IMR-90 (cell line): Measurements from ENCODE around the gene FAH. TPM values are rescaled to one million over a fixed set of nuclear protein-coding genes. Genes with fewer than 3 reads are reported as not detected.
"Not testable (repeated sequence)": the region's sequence is repeated elsewhere in the genome, so short reads cannot be mapped to it uniquely, and the experiment has no call there.

Experiments
- ATAC-seq: fragments of 200-7000 bp; cut with Tn5 transposase; 2 replicates; pipeline ENCODE4 v1.9.1; 2020; ENCODE audit warnings: low read depth, mild to moderate bottlenecking, moderate library complexity
- BruUV-seq: library from RNA; stranded (reverse); fragments of 400-500 nt; replicated peaks from 2 replicates; lab custom pipeline; 2021; lab: Mats Ljungman, UMichigan
- CTCF ChIA-PET: fragments of 300-600 bp; formaldehyde crosslinking; extraction: SDS; loops from one replicate; lab custom pipeline; 2021; ENCODE audit warnings: antibody characterized with exemption; lab: Yijun Ruan, JAX
- POLR2A ChIA-PET: fragments of 300-600 bp; sonication (Branson Sonifier 250); formaldehyde crosslinking; loops from one replicate; lab custom pipeline; 2022; ENCODE audit warnings: antibody characterized with exemption; ENCODE audit not compliant: unreplicated experiment; lab: Charles Lee
- DNase-seq: peaks from one replicate; pipeline ENCODE4 v3.0.0; 2013
- H2AFZ ChIP-seq: replicated peaks from 2 replicates; pipeline ENCODE3; 2013; ENCODE audit warnings: low read length, mild to moderate bottlenecking; ENCODE audit not compliant: poor library complexity
- H2AK5ac ChIP-seq: 2 replicates; pipeline ENCODE4 v1.6.1; 2013; ENCODE audit warnings: low read depth, low read length, inconsistent platforms
- H2AK9ac ChIP-seq: replicated peaks from 2 replicates; pipeline ENCODE3; 2013; ENCODE audit warnings: mild to moderate bottlenecking, low read depth, low read length, moderate library complexity; ENCODE audit not compliant: poor library complexity
- H2BK120ac ChIP-seq: 2 replicates; pipeline ENCODE4 v1.6.1; 2013; ENCODE audit warnings: low read depth, low read length, inconsistent platforms
- H2BK15ac ChIP-seq: 3 replicates; pipeline ENCODE4 v1.6.1; 2013; ENCODE audit warnings: low read depth, low read length, inconsistent platforms
- H2BK20ac ChIP-seq: 2 replicates; pipeline ENCODE4 v1.6.1; 2013; ENCODE audit warnings: low read depth, mild to moderate bottlenecking, inconsistent platforms, low read length, moderate library complexity
- H2BK5ac ChIP-seq: 2 replicates; pipeline ENCODE4 v1.6.1; 2013; ENCODE audit warnings: mild to moderate bottlenecking, low read depth, low read length, inconsistent platforms; ENCODE audit not compliant: poor library complexity, severe bottlenecking
- H3K14ac ChIP-seq: replicated peaks from 2 replicates; pipeline ENCODE4 v1.6.1; 2013; ENCODE audit warnings: low read depth, low read length, inconsistent platforms
- H3K18ac ChIP-seq: 2 replicates; pipeline ENCODE4 v1.6.1; 2013; ENCODE audit warnings: low read depth, low read length, control low read depth
- H3K23ac ChIP-seq: 2 replicates; pipeline ENCODE4 v1.6.1; 2013; ENCODE audit warnings: low read depth, low read length, inconsistent platforms
- H3K27ac ChIP-seq: 2 replicates; pipeline ENCODE4 v1.5.1; 2013; ENCODE audit warnings: mild to moderate bottlenecking, control low read depth, low read length; ENCODE audit not compliant: insufficient read depth
- H3K27me3 ChIP-seq: 2 replicates; pipeline ENCODE4 v1.6.1; 2013; ENCODE audit warnings: low read length; ENCODE audit not compliant: control insufficient read depth, insufficient read depth
- H3K36me3 ChIP-seq: 2 replicates; pipeline ENCODE4 v1.6.1; 2013; ENCODE audit warnings: low read length, mixed read lengths; ENCODE audit not compliant: control insufficient read depth, insufficient read depth
- H3K4ac ChIP-seq: 2 replicates; pipeline ENCODE4 v1.6.1; 2013; ENCODE audit warnings: low read depth, low read length, inconsistent platforms
- H3K4me1 ChIP-seq: 2 replicates; pipeline ENCODE4 v1.6.1; 2013; ENCODE audit warnings: low read length, mixed read lengths; ENCODE audit not compliant: control insufficient read depth, insufficient read depth
- H3K4me2 ChIP-seq: 2 replicates; pipeline ENCODE4 v1.6.1; 2013; ENCODE audit warnings: low read depth, mild to moderate bottlenecking, control low read depth, low read length, moderate library complexity
- H3K4me3 ChIP-seq: 2 replicates; pipeline ENCODE4 v1.5.1; 2013; ENCODE audit warnings: low read depth, mild to moderate bottlenecking, control low read depth, low read length, moderate library complexity; ENCODE audit not compliant: insufficient read depth
- H3K56ac ChIP-seq: 2 replicates; pipeline ENCODE4 v1.6.1; 2013; ENCODE audit warnings: low read length, inconsistent platforms; ENCODE audit not compliant: insufficient read depth; ENCODE audit errors: extremely low read depth
- H3K79me1 ChIP-seq, 2 experiments: 2 replicates each; pipeline ENCODE4 v1.6.1; 2013; ENCODE audit warnings: low read length in 2 of 2, inconsistent platforms in 1 of 2, low read depth in 1 of 2
- H3K9ac ChIP-seq: 2 replicates; pipeline ENCODE4 v1.6.1; 2013; ENCODE audit warnings: low read depth, low read length, control low read depth
- H3K9me1 ChIP-seq: 2 replicates; pipeline ENCODE4 v1.6.1; 2013; ENCODE audit warnings: low read length, inconsistent platforms; ENCODE audit not compliant: insufficient read depth
- H3K9me3 ChIP-seq: 2 replicates; pipeline ENCODE4 v1.6.1; 2013; ENCODE audit warnings: low read length; ENCODE audit not compliant: control insufficient read depth, insufficient read depth
- H4K20me1 ChIP-seq: 2 replicates; pipeline ENCODE4 v1.6.1; 2013; ENCODE audit warnings: low read length, inconsistent platforms; ENCODE audit not compliant: insufficient read depth
- H4K5ac ChIP-seq: 2 replicates; pipeline ENCODE4 v1.6.1; 2013; ENCODE audit warnings: mild to moderate bottlenecking, low read depth, low read length, control low read depth
- H4K8ac ChIP-seq, 2 experiments: 2 replicates each; pipeline ENCODE4 v1.6.1; 2013; ENCODE audit warnings: low read depth in 2 of 2, low read length in 2 of 2, control low read depth in 1 of 2, inconsistent platforms in 1 of 2
- H4K91ac ChIP-seq: 2 replicates; pipeline ENCODE4 v1.6.1; 2013; ENCODE audit warnings: low read depth, low read length, inconsistent platforms; ENCODE audit not compliant: insufficient read depth
- WGBS, 2 experiments: methylation state at CpG; one replicate each; pipeline versions ENCODE4 v1.1.5 to v1.1.7; 2013; ENCODE audit warnings: missing lambda C conversion rate in 2 of 2; ENCODE audit not compliant: insufficient read length in 1 of 2; ENCODE audit errors: extremely low coverage in 2 of 2; 5-methylcytosine and 5-hydroxymethylcytosine counted together
- dilution Hi-C: fragments of 300-500 bp; cut with HindIII; formaldehyde crosslinking; loops from one replicate; pipeline ENCODE4 v1.14.3; 2018; ENCODE audit warnings: low sequenced_read_pairs; ENCODE audit not compliant: unreplicated experiment
- in situ Hi-C: fragments of 300-500 bp; cut with MboI; formaldehyde crosslinking; loops from 3 replicates; pipeline ENCODE4 v1.14.3; 2019; ENCODE audit warnings: low sequenced_read_pairs, inconsistent platforms, mixed read lengths
- intact Hi-C: fragments of 100-400 bp; cut with micrococcal nuclease; formaldehyde crosslinking; loops from 2 replicates; pipeline ENCODE4 v1.10.0; 2022
- polyA plus RNA-seq, 3 experiments: library from polyadenylated mRNA; depleted of rRNA; stranded (reverse); fragments of >200 nt; gene quantifications; 2 replicates each; pipeline ENCODE4 v1.2.3, GENCODE V29; 2012; ENCODE audit warnings: low replicate concordance in 1 of 3
- total RNA-seq: library from RNA; depleted of rRNA; stranded (reverse); fragments of >200 nt; gene quantifications from 2 replicates; pipeline ENCODE4 v1.2.3, GENCODE V29; 2012

Gene FAH
- total and polyA plus RNA-seq, 2 of the 4 experiments (the other 2 are of a cell fraction) = 43.1 to 48.6 TPM

DNA sequence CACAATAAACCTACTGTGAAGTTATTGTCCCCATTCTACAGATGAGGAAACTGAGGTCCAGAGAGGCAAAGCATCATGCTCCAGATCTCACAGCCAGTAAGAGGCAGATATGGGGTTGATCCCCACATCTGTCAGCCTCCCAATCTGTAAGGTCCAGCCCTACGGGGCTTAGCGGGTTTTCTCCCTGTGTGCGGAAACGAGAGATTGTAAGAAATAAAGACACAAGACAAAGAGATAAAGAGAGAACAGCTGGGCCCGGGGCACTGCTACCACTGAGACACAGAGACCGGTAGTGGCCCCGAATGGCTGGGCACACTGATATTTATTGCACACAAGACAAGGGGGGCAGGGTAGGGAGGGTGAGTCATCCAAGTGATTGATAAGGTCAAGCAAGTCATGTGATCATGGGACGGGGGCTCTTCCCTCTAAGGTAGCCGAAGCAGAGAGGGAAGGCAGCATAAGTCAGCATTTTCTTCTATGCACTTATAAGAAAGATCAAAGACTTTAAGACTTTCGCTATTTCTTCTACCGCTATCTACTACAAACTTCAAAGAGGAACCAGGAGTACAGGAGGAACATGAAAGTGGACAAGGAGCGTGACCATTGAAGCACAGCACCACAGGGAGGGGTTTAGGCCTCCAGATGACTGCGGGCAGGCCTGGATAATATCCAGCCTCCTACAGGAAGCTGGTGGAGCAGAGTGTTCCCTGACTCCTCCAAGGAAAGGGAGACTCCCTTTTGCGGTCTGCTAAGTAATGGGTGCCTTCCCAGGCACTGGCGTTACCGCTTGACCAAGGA lies 2.8 kb downstream of the FAH start:
- H3K36me3 ChIP-seq, CTCF ChIA-PET, H3K27ac ChIP-seq, dilution Hi-C loops, H3K18ac ChIP-seq, H3K4me2 ChIP-seq, H2BK120ac ChIP-seq, H4K8ac ChIP-seq, H2BK15ac ChIP-seq, ATAC-seq, H3K23ac ChIP-seq, H3K56ac ChIP-seq, H3K4me3 ChIP-seq, intact Hi-C loops, H4K20me1 ChIP-seq, H2BK5ac ChIP-seq, H2AK9ac ChIP-seq, H3K4ac ChIP-seq, H3K14ac ChIP-seq, H3K27me3 ChIP-seq, in situ Hi-C loops, H2AFZ ChIP-seq, H2BK20ac ChIP-seq, DNase-seq, H3K9me3 ChIP-seq, H4K91ac ChIP-seq, BruUV-seq, H4K5ac ChIP-seq, H3K9ac ChIP-seq, POLR2A ChIA-PET: not testable (repeated sequence)
- WGBS, 2 experiments = 81% methylated on average over 3 of the region's 16 CpGs; no CpG with 5 or more reads in 1 of the 2 experiments
- peaks cover 17 to 45% of the 10 kb centered on the region in 2 experiments for H3K79me1 ChIP-seq
- peaks cover 17% of the 10 kb centered on the region for H3K4me1 ChIP-seq
- H3K9me1 ChIP-seq = peaks cover 17% of the 10 kb centered on the region
- 0 out of 2 replicates have a peak overlapping the region, but pooled peaks have one; percentile 51 for H2AK5ac ChIP-seq
